ENCODE results near the gene LAMP5. TPM values are rescaled to one million over a fixed set of nuclear protein-coding genes. Genes with fewer than 3 reads are reported as not detected.

LAMP5 gene
- total and polyA plus RNA-seq, 2 of the 13 experiments (the other 11 are each of a cell fraction or from before 2014, with no cell fraction given) = not detected

GRCh38 chr20:9543214-9543613, 28.8 kb downstream of the LAMP5 start:
- WGBS (ENCODE audit: low lambda C conversion rate) = 3% methylated on average over 4 of the region's 4 CpGs
- no peak overlapping the region for H2AFZ ChIP-seq (ENCODE audit: low read length)
- DNase-seq (ENCODE audit: low spot score) (no peak), ATAC-seq (no peak), FAIRE-seq (no peak)
- no peaks in the 10 kb centered on the region for H3K79me2 ChIP-seq (ENCODE audit: insufficient read depth, low read length)
- BruUV-seq (replicated peaks) = no TSS peak
- intact Hi-C loops (cut with micrococcal nuclease; ENCODE audit: unreplicated experiment) (no loop called here), in situ Hi-C loops (cut with HindIII; ENCODE audit: extremely low pct_ligation_motif_present, low pct_unique_long_range_greater_than_20kb) (no loop called here)
- CTCF ChIA-PET (ENCODE audit: low intra/inter-chr PET ratio, low total read pairs) = no interaction called here
- H3K36me3 ChIP-seq (replicated peaks in 1 of 2; ENCODE audit: control insufficient read depth in 1 of 2, insufficient read depth in 2 of 2, low read length in 2 of 2) = no peaks in the 10 kb centered on the region
- H3K4me2 ChIP-seq (ENCODE audit: low read depth, low read length) = no peak overlapping the region
- no peaks in the 10 kb centered on the region for H3K9me3 ChIP-seq (ENCODE audit: low read length)
- H3K4me1 ChIP-seq (ENCODE audit: insufficient read depth, low read length) = no peaks in the 10 kb centered on the region
- H3K4me3 ChIP-seq (replicated peaks in 1 of 3; ENCODE audit: insufficient read depth in 1 of 3, low read depth in 2 of 3, low read length in 3 of 3) = no peak overlapping the region
- H3K27me3 ChIP-seq (ENCODE audit: control insufficient read depth in 1 of 2, insufficient read depth in 2 of 2, low read length in 2 of 2) = no peaks in the 10 kb centered on the region; a peak in 1 of 5 replicates
- H3K27ac ChIP-seq (ENCODE audit: extremely low read length, insufficient read depth, low read length) = no peak overlapping the region
- POLR2A ChIA-PET = no interaction called here
- no peak for TF ChIP-seq GTF2F1 (IDR thresholded peaks at IDR 0.05; ENCODE audit: low read length)
- no peak overlapping the region for H3K9ac ChIP-seq (ENCODE audit: insufficient read depth, low read depth, low read length)
- no peaks in the 10 kb centered on the region for H4K20me1 ChIP-seq (ENCODE audit: insufficient read depth, low read length)

GRCh38 chr20:9550283-9550682, 35.9 kb downstream of the LAMP5 start:
- H2AFZ ChIP-seq (ENCODE audit: low read length) = no peak overlapping the region
- WGBS (ENCODE audit: low lambda C conversion rate) = 0% methylated on average over 1 of the region's 1 CpG
- H3K36me3 ChIP-seq (replicated peaks in 1 of 2; ENCODE audit: control insufficient read depth in 1 of 2, insufficient read depth in 2 of 2, low read length in 2 of 2) = no peaks in the 10 kb centered on the region
- H3K4me1 ChIP-seq (ENCODE audit: insufficient read depth, low read length) = no peaks in the 10 kb centered on the region
- no peaks in the 10 kb centered on the region; a peak in 2 of 5 replicates for H3K27me3 ChIP-seq (ENCODE audit: control insufficient read depth in 1 of 2, insufficient read depth in 2 of 2, low read length in 2 of 2)
- no peaks in the 10 kb centered on the region for H3K79me2 ChIP-seq (ENCODE audit: insufficient read depth, low read length)
- no peak overlapping the region for H3K4me2 ChIP-seq (ENCODE audit: low read depth, low read length)
- H3K9ac ChIP-seq (ENCODE audit: insufficient read depth, low read depth, low read length) = no peak overlapping the region
- ATAC-seq = no peak
- intact Hi-C loops (cut with micrococcal nuclease; ENCODE audit: unreplicated experiment) (no loop called here), in situ Hi-C loops (cut with HindIII; ENCODE audit: extremely low pct_ligation_motif_present, low pct_unique_long_range_greater_than_20kb) (no loop called here)
- H4K20me1 ChIP-seq (ENCODE audit: insufficient read depth, low read length) = no peaks in the 10 kb centered on the region
- CTCF ChIA-PET (ENCODE audit: low intra/inter-chr PET ratio, low total read pairs) = no interaction called here
- no peak for DNase-seq (ENCODE audit: low spot score)
- no peak overlapping the region for H3K27ac ChIP-seq (ENCODE audit: extremely low read length, insufficient read depth, low read length)
- no peak for FAIRE-seq
- H3K4me3 ChIP-seq (replicated peaks in 1 of 3; ENCODE audit: insufficient read depth in 1 of 3, low read depth in 2 of 3, low read length in 3 of 3) = no peak overlapping the region
- no TSS peak for BruUV-seq (replicated peaks)
- POLR2A ChIA-PET = no interaction called here
- H3K9me3 ChIP-seq (ENCODE audit: low read length) = no peaks in the 10 kb centered on the region
- no peak for TF ChIP-seq KDM2A (CRISPR knock-in tag; IDR thresholded peaks at IDR 0.05; ENCODE audit: borderline replicate concordance, low read depth)
- no peak for TF ChIP-seq SATB2 (CRISPR knock-in tag; IDR thresholded peaks at IDR 0.05)
- TF ChIP-seq HNF4G (IDR thresholded peaks at IDR 0.05; ENCODE audit: borderline replicate concordance, low read depth, low read length) = no peak
- TF ChIP-seq HNF4G (CRISPR knock-in tag; IDR thresholded peaks at IDR 0.05; ENCODE audit: borderline replicate concordance, low read depth) = no peak
- no peak for TF ChIP-seq ZNF616 (CRISPR knock-in tag; IDR thresholded peaks at IDR 0.05; ENCODE audit: low read depth)
- TF ChIP-seq ZNF83 (CRISPR knock-in tag; IDR thresholded peaks at IDR 0.05; ENCODE audit: borderline replicate concordance) = no peak
- TF ChIP-seq ISX (CRISPR knock-in tag; conservative IDR thresholded peaks at IDR 0.05) = no peak
- TF ChIP-seq ZNF800 (CRISPR knock-in tag; IDR thresholded peaks at IDR 0.05) = no peak
- no peak for TF ChIP-seq ZNF598 (CRISPR knock-in tag; IDR thresholded peaks at IDR 0.05; ENCODE audit: borderline replicate concordance)
- no peak for TF ChIP-seq ZNF280B (CRISPR knock-in tag; IDR thresholded peaks at IDR 0.05; ENCODE audit: borderline replicate concordance)
- no peak for TF ChIP-seq YEATS4 (CRISPR knock-in tag; IDR thresholded peaks at IDR 0.05; ENCODE audit: borderline replicate concordance)
- TF ChIP-seq MXI1 (IDR thresholded peaks at IDR 0.05; ENCODE audit: borderline replicate concordance, low read depth, low read length) = no peak
- TF ChIP-seq ZNF780A (CRISPR knock-in tag; IDR thresholded peaks at IDR 0.05) = no peak
- no peak for TF ChIP-seq EEA1 (CRISPR knock-in tag; IDR thresholded peaks at IDR 0.05; ENCODE audit: borderline replicate concordance)
- TF ChIP-seq FLYWCH1 (CRISPR knock-in tag; IDR thresholded peaks at IDR 0.05) = no peak
